GM12878 (cell line): ENCODE measurements around the gene ASTL. TPM values are rescaled to one million over a fixed set of nuclear protein-coding genes. Genes with fewer than 3 reads are reported as not detected.

Experiments used
- ATAC-seq: fragments of 200-7000 bp; cut with Tn5 transposase; 3 replicates; pipeline ENCODE4 v1.9.1; 2020; ENCODE audit warnings: mild to moderate bottlenecking, moderate library complexity
- BruUV-seq: library from RNA; stranded (reverse); fragments of 400-500 nt; replicated peaks from 2 replicates; lab custom pipeline; 2021; lab: Mats Ljungman, UMichigan
- CTCF ChIA-PET: fragments of 300-600 bp; sonication (Branson Sonifier 250); formaldehyde crosslinking; extraction: SDS; loops from one replicate; lab custom pipeline; 2021; ENCODE audit warnings: inconsistent platforms; lab: Yijun Ruan, JAX
- POLR2A ChIA-PET: fragments of 350-600 bp; formaldehyde crosslinking; extraction: SDS; loops from one replicate; lab custom pipeline; 2021; ENCODE audit warnings: inconsistent platforms; lab: Charles Lee
- RAD21 ChIA-PET: fragments of 300-600 bp; sonication (Branson Sonifier 250); formaldehyde crosslinking; loops from one replicate; lab custom pipeline; 2023; ENCODE audit warnings: antibody characterized with exemption; ENCODE audit not compliant: unreplicated experiment; lab: Charles Lee
- SMC1A ChIA-PET: fragments of 300-600 bp; sonication (Branson Sonifier 250); formaldehyde crosslinking; loops from one replicate; lab custom pipeline; 2023; ENCODE audit not compliant: unreplicated experiment, uncharacterized antibody; lab: Charles Lee
- DNase-seq: peaks from one replicate; pipeline ENCODE4 v3.0.0-alpha.2; 2011; ENCODE audit warnings: low read depth, low spot score
- FAIRE-seq: peaks from 3 replicates; lab custom pipeline; 2011; peaks lifted over from hg19 to GRCh38; lab: Jason Lieb, UNC
- H2AFZ ChIP-seq: 2 replicates; pipeline ENCODE4 v1.6.0; 2011; ENCODE audit warnings: low read depth, low read length, control low read depth; ENCODE audit not compliant: control insufficient read depth
- H3K27ac ChIP-seq: 2 replicates; pipeline ENCODE4 v1.5.1; 2011; ENCODE audit warnings: control low read depth; ENCODE audit not compliant: control insufficient read depth, insufficient read depth
- H3K27me3 ChIP-seq, 2 experiments: replicated peaks in 1 of 2; 2 replicates each; pipeline versions ENCODE4 v1.6.0 to v1.6.1; 2011; ENCODE audit warnings: low read length in 1 of 2; ENCODE audit not compliant: control insufficient read depth in 2 of 2, insufficient read depth in 2 of 2
- H3K36me3 ChIP-seq, 2 experiments: 2 replicates each; pipeline ENCODE4 v1.5.1; 2011; ENCODE audit warnings: low read length in 1 of 2; ENCODE audit not compliant: control insufficient read depth in 2 of 2, insufficient read depth in 2 of 2
- H3K4me1 ChIP-seq: 2 replicates; pipeline ENCODE4 v1.6.1; 2011; ENCODE audit warnings: mild to moderate bottlenecking, low read length, moderate library complexity, mixed read lengths; ENCODE audit not compliant: control insufficient read depth, insufficient read depth
- H3K4me2 ChIP-seq: 2 replicates; pipeline ENCODE4 v1.6.0; 2011; ENCODE audit warnings: control low read depth; ENCODE audit not compliant: control insufficient read depth, insufficient read depth
- H3K4me3 ChIP-seq: fragments of 200-600 bp; sonication (generic); 2 replicates; pipeline ENCODE4 v1.5.1; 2016
- H3K79me2 ChIP-seq: 2 replicates; pipeline ENCODE4 v1.6.0; 2011; ENCODE audit warnings: low read length; ENCODE audit not compliant: control insufficient read depth, insufficient read depth
- H3K9ac ChIP-seq: 2 replicates; pipeline ENCODE4 v1.8.0; 2011; ENCODE audit warnings: low read length, control low read depth, mixed read lengths; ENCODE audit not compliant: control insufficient read depth, insufficient read depth
- H3K9me3 ChIP-seq: replicated peaks from 3 replicates; pipeline ENCODE4 v1.5.1; 2011; ENCODE audit warnings: mild to moderate bottlenecking, low read length; ENCODE audit not compliant: control insufficient read depth, insufficient read depth
- H4K20me1 ChIP-seq: 2 replicates; pipeline ENCODE4 v1.6.0; 2011; ENCODE audit not compliant: control insufficient read depth, insufficient read depth
- CBFB ChIP-seq: IDR thresholded peaks from 2 replicates; pipeline ENCODE4 v1.6.1; 2016; ENCODE audit warnings: antibody characterized with exemption, low read depth
- HCFC1 ChIP-seq: fragments of 150-350 bp; IDR thresholded peaks from 2 replicates; pipeline ENCODE4 v1.6.1; 2014; ENCODE audit warnings: low read length
- MXI1 ChIP-seq: fragments of 150-350 bp; IDR thresholded peaks from 2 replicates; pipeline ENCODE4 v1.6.1; 2011; ENCODE audit warnings: low read depth, mild to moderate bottlenecking, inconsistent platforms, low read length, improper control_type of control experiment
- NFXL1 ChIP-seq: fragments of 450-650 bp; IDR thresholded peaks from 2 replicates; pipeline ENCODE4 v1.6.1; 2017; ENCODE audit warnings: antibody characterized with exemption, mild to moderate bottlenecking, borderline replicate concordance
- POLR2A ChIP-seq: IDR thresholded peaks from 2 replicates; pipeline ENCODE4 v1.6.1; 2011; ENCODE audit warnings: low read depth, mild to moderate bottlenecking, low read length
- POLR2AphosphoS2 ChIP-seq: IDR thresholded peaks from 2 replicates; pipeline ENCODE4 v1.6.1; 2011; ENCODE audit warnings: low read depth, mild to moderate bottlenecking, low read length, improper control_type of control experiment, moderate library complexity
- POLR2AphosphoS5 ChIP-seq: IDR thresholded peaks from 2 replicates; pipeline ENCODE4 v1.6.1; 2011; ENCODE audit warnings: mild to moderate bottlenecking, low read length, inconsistent platforms
- PRDM15 ChIP-seq: fragments of 450-650 bp; formaldehyde crosslinking; IDR thresholded peaks from 2 replicates; pipeline ENCODE4 v1.4.0; 2020; ENCODE audit warnings: mild to moderate bottlenecking, moderate library complexity
- SMAD5 ChIP-seq: IDR thresholded peaks from 2 replicates; pipeline ENCODE4 v1.6.1; 2016; ENCODE audit warnings: antibody characterized with exemption, low read depth
- STAT3 ChIP-seq: IDR thresholded peaks from 2 replicates; pipeline ENCODE4 v1.6.1; 2011; ENCODE audit warnings: low read depth, low read length, improper control_type of control experiment
- YBX1 ChIP-seq: fragments of 450-650 bp; IDR thresholded peaks from 2 replicates; pipeline ENCODE4 v1.6.1; 2016; ENCODE audit warnings: antibody characterized with exemption
- ZNF622 ChIP-seq: fragments of 450-650 bp; IDR thresholded peaks from 2 replicates; pipeline ENCODE4 v1.6.1; 2017; ENCODE audit warnings: mild to moderate bottlenecking, inconsistent platforms
- WGBS: methylation state at CpG from one replicate; pipeline ENCODE4 v1.1.6; 2016; ENCODE audit warnings: low lambda C conversion rate; ENCODE audit not compliant: insufficient replicate concordance, insufficient coverage; ENCODE audit errors: missing lambda C conversion rate; 5-methylcytosine and 5-hydroxymethylcytosine counted together
- in situ Hi-C: fragments of 300-500 bp; cut with MboI; formaldehyde crosslinking; loops from 9 replicates; pipeline ENCODE4 v1.14.3; 2018; ENCODE audit warnings: mixed read lengths
- intact Hi-C: fragments of 100-400 bp; cut with micrococcal nuclease; formaldehyde crosslinking; loops from one replicate; pipeline ENCODE4 v1.14.2; 2022; ENCODE audit not compliant: unreplicated experiment
- polyA plus RNA-seq, 11 experiments: library from polyadenylated mRNA; depleted of rRNA in 4 of 11; unstranded in 6 of 11; stranded (reverse) in 5 of 11; fragments of >200 nt; fragmentation: Nextera tagmentation in 4 of 11; fragmentation: Illumina TruSeq in 1 of 11; extraction: Ambion mirVana in 4 of 11; extraction: Trizol in 1 of 11; gene quantifications; 1 replicate in 1 of 11; 2 replicates in 10 of 11; pipeline versions ENCODE4 v1.2.1 to v1.2.3, GENCODE V29; 2011 to 2016; ENCODE audit warnings: inconsistent platforms in 2 of 11, missing spikeins in 2 of 11, low read depth in 1 of 11
- total RNA-seq, 4 experiments: library from RNA; depleted of rRNA in 3 of 4; stranded (reverse); fragments of >200 nt in 3 of 4; fragmentation: Illumina TruSeq in 1 of 4; extraction: Trizol in 1 of 4; gene quantifications; 2 replicates each; pipeline versions ENCODE4 v1.2.1 to v1.2.3, GENCODE V29; 2013 to 2021
- TF ChIP-seq, protein P1 (sequence below): fragments of 450-650 bp; IDR thresholded peaks from 2 replicates; pipeline ENCODE4 v1.6.1; 2017; ENCODE audit warnings: low read depth, mild to moderate bottlenecking, moderate library complexity

Gene ASTL
- total and polyA plus RNA-seq, 10 of the 15 experiments (the other 5 are each of a cell fraction or from before 2014, with no cell fraction given) = 0.18 to 1.0 (median 0.38) TPM; not detected in 4

DNA sequence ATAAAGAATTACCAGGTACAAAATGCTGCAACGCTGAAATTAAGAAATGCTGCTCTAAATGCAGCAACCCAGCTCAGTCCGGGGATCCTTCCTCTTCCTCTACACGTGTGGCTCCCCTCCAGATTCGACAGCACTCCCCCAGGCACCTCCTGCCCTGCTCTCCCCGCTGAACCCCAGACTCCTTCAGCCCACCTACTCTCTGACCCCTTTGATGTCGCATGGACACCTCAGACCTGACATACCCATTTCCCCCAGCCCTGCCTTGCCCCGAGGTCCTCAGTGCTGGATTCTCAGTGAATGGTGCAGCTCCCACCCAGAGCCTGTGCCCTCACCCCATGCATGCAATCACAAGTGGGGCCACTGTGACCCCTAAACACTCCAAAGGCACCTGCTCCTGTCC, 17.3 kb downstream of the ASTL start:
- POLR2A ChIA-PET = no interaction called here
- Histone ChIP-seq H3K4me1 (peaks cover 10% of the 10 kb centered on the region), H3K27me3 (peaks cover 0 to 1% of the 10 kb centered on the region in 2 experiments; a peak in 2 of 4 replicates), H3K9ac (no peak overlapping the region), H3K27ac (no peak overlapping the region), H3K36me3 (no peaks in the 10 kb centered on the region), H3K79me2 (no peaks in the 10 kb centered on the region), H3K9me3 (no peaks in the 10 kb centered on the region), H2AFZ (no peak overlapping the region), H3K4me2 (no peak overlapping the region), H3K4me3 (no peak overlapping the region), H4K20me1 (no peaks in the 10 kb centered on the region; the same call in 1 of the 2 replicates)
- WGBS = 24% methylated on average over 7 of the region's 7 CpGs
- no TSS peak for BruUV-seq
- in situ Hi-C loops (no loop called here), intact Hi-C loops (no loop called here)
- SMC1A ChIA-PET = no interaction called here
- RAD21 ChIA-PET = no interaction called here
- no peak for FAIRE-seq
- TF ChIP-seq NFXL1 (no peak), POLR2A (peak; percentile 33)
- CTCF ChIA-PET = no interaction called here
- DNase-seq = no peak
- no peak for ATAC-seq

DNA sequence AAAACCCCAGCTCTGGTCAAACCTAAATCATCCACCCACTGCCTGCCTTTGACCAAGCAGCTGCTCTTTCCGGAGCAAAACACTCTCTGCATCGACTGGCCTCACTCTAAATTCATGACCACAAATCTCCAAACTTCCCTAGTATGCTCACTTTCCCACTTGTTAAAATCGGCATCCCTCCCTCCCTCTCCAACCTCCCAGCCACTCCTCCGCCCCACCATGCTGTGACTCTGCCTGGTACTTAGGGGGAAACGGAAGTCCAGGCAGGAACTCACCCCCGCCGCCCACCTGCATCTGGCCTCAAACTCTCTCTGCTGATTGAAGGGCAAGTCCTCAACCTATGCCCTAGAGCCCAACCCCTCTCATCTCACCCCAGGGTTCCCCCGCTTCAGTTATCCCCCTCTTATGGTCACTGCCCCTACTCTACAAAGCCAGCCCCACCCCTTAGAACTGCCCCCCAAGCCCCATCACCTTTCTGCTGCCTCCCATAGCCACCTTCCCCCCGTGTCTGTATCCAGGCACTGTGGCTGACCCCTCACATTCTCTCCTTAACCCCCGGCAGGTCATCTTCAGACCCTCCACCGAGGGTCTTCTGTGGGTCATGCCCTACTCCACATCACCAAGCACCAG, 18.1 kb downstream of the ASTL start:
- ChIA-PET CTCF (no interaction called here), POLR2A (no interaction called here), SMC1A (interaction anchor here (0.8 to 0.9 kb wide), 2 partner anchors 54 to 95 kb away, joined by 3 read pairs; no protein-coding TSS in a partner anchor), RAD21 (no interaction called here)
- Histone ChIP-seq H3K4me3 (no peak overlapping the region), H3K79me2 (no peaks in the 10 kb centered on the region), H3K27me3 (peaks cover 0 to 1% of the 10 kb centered on the region in 2 experiments; a peak in 2 of 4 replicates), H3K27ac (no peak overlapping the region), H2AFZ (no peak overlapping the region), H3K9ac (no peak overlapping the region), H3K4me2 (no peak overlapping the region), H4K20me1 (no peaks in the 10 kb centered on the region; the same call in 1 of the 2 replicates), H3K4me1 (peaks cover 10% of the 10 kb centered on the region), H3K9me3 (no peaks in the 10 kb centered on the region), H3K36me3 (no peaks in the 10 kb centered on the region)
- intact Hi-C loops = no loop called here
- 12% methylated on average over 11 of the region's 11 CpGs for WGBS
- in situ Hi-C loops = no loop called here
- BruUV-seq = no TSS peak
- no peak for ATAC-seq
- DNase-seq = no peak
- FAIRE-seq = no peak
- TF ChIP-seq CBFB (no peak), HCFC1 (no peak), POLR2AphosphoS5 (0 out of 2 replicates have a peak, but pooled peaks have one; percentile 11), POLR2AphosphoS2 (no peak), STAT3 (no peak), PRDM15 (CRISPR knock-in tag) (no peak), SMAD5 (no peak), YBX1 (no peak), ZNF622 (no peak), MXI1 (no peak)
- TF ChIP-seq, protein P1, sequence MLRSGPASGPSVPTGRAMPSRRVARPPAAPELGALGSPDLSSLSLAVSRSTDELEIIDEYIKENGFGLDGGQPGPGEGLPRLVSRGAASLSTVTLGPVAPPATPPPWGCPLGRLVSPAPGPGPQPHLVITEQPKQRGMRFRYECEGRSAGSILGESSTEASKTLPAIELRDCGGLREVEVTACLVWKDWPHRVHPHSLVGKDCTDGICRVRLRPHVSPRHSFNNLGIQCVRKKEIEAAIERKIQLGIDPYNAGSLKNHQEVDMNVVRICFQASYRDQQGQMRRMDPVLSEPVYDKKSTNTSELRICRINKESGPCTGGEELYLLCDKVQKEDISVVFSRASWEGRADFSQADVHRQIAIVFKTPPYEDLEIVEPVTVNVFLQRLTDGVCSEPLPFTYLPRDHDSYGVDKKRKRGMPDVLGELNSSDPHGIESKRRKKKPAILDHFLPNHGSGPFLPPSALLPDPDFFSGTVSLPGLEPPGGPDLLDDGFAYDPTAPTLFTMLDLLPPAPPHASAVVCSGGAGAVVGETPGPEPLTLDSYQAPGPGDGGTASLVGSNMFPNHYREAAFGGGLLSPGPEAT = no peak
